Spleen (tissue), 3 donors: ENCODE results near the gene SIVA1.

ENCODE experiments used
- POLR2A ChIP-seq, 3 donors: fragments of 450-650 bp; IDR thresholded peaks; one replicate each; pipeline ENCODE4 v1.5.1; 2017; ENCODE audit warnings: antibody characterized with exemption in 3 of 3, mild to moderate bottlenecking in 1 of 3
- POLR2AphosphoS5 ChIP-seq, 3 donors: sonication (generic); formaldehyde crosslinking; IDR thresholded peaks; one replicate each; pipeline ENCODE4 v1.5.1; 2017; ENCODE audit warnings: antibody characterized with exemption in 3 of 3

GRCh38 chr14:104797115-104798044 is 44.4 kb downstream of the SIVA1 start:
- TF ChIP-seq POLR2A (IDR thresholded peaks at IDR 0.05) (no peak), POLR2AphosphoS5 (IDR thresholded peaks at IDR 0.05) (no peak)
